ENCODE results near the gene PRSS12. TPM values are rescaled to one million over a fixed set of nuclear protein-coding genes. Genes with fewer than 3 reads are reported as not detected.

Gene PRSS12
- polyA plus RNA-seq, 2 donors = 1.3 to 4.1 TPM

GRCh38 chr4:118284169-118284568 is 68.6 kb downstream of the PRSS12 start:
- H3K4me1 ChIP-seq (ENCODE audit: control insufficient read depth in 2 of 2, insufficient read depth in 2 of 2, low read length in 1 of 2) = no peaks in the 10 kb centered on the region
- H3K36me3 ChIP-seq (ENCODE audit: control insufficient read depth in 2 of 2, insufficient read depth in 2 of 2, low read length in 1 of 2) = no peaks in the 10 kb centered on the region
- H3K4me3 ChIP-seq (ENCODE audit: low read depth in 1 of 2, low read length in 2 of 2) = no peak overlapping the region
- WGBS, 2 donors = 78 to 81% methylated on average over 3 of the region's 3 CpGs
- no peaks in the 10 kb centered on the region for H3K9me3 ChIP-seq (ENCODE audit: control insufficient read depth in 2 of 2, insufficient read depth in 1 of 2, low read depth in 1 of 2, low read length in 1 of 2)
- H3K27me3 ChIP-seq (ENCODE audit: control insufficient read depth in 1 of 2, insufficient read depth in 2 of 2, low read length in 2 of 2) = no peaks in the 10 kb centered on the region
- H3K27ac ChIP-seq (ENCODE audit: low read depth in 2 of 2, low read length in 1 of 2) = no peak overlapping the region

GRCh38 chr4:118282692-118283091 is 70.1 kb downstream of the PRSS12 start:
- Histone ChIP-seq H3K9me3 (ENCODE audit: control insufficient read depth in 2 of 2, insufficient read depth in 1 of 2, low read depth in 1 of 2, low read length in 1 of 2) (no peaks in the 10 kb centered on the region), H3K4me3 (ENCODE audit: low read depth in 1 of 2, low read length in 2 of 2) (no peak overlapping the region), H3K36me3 (ENCODE audit: control insufficient read depth in 2 of 2, insufficient read depth in 2 of 2, low read length in 1 of 2) (no peaks in the 10 kb centered on the region), H3K4me1 (ENCODE audit: control insufficient read depth in 2 of 2, insufficient read depth in 2 of 2, low read length in 1 of 2) (no peaks in the 10 kb centered on the region), H3K27ac (ENCODE audit: low read depth in 2 of 2, low read length in 1 of 2) (no peak overlapping the region), H3K27me3 (ENCODE audit: control insufficient read depth in 1 of 2, insufficient read depth in 2 of 2, low read length in 2 of 2) (no peaks in the 10 kb centered on the region)
- WGBS, 2 donors = 35 to 37% methylated on average over 4 of the region's 4 CpGs

GRCh38 chr4:118281611-118282442 is 71.0 kb downstream of the PRSS12 start:
- Histone ChIP-seq H3K27ac (ENCODE audit: low read depth in 2 of 2, low read length in 1 of 2) (peak overlapping the region; percentile 7 to 38), H3K36me3 (ENCODE audit: control insufficient read depth in 2 of 2, insufficient read depth in 2 of 2, low read length in 1 of 2) (no peaks in the 10 kb centered on the region), H3K9me3 (ENCODE audit: control insufficient read depth in 2 of 2, insufficient read depth in 1 of 2, low read depth in 1 of 2, low read length in 1 of 2) (no peaks in the 10 kb centered on the region), H3K4me1 (ENCODE audit: control insufficient read depth in 2 of 2, insufficient read depth in 2 of 2, low read length in 1 of 2) (no peaks in the 10 kb centered on the region), H3K4me3 (ENCODE audit: low read depth in 1 of 2, low read length in 2 of 2) (no peak overlapping the region), H3K27me3 (ENCODE audit: control insufficient read depth in 1 of 2, insufficient read depth in 2 of 2, low read length in 2 of 2) (no peaks in the 10 kb centered on the region)
- WGBS, 2 donors = 32% methylated on average over 9 of the region's 9 CpGs

GRCh38 chr4:118280501-118281218 is 72.1 kb downstream of the PRSS12 start:
- Histone ChIP-seq H3K27ac (ENCODE audit: low read depth in 2 of 2, low read length in 1 of 2) (no peak overlapping the region), H3K4me3 (ENCODE audit: low read depth in 1 of 2, low read length in 2 of 2) (peak overlapping the region in 1 of 2 donors; percentile 96), H3K9me3 (ENCODE audit: control insufficient read depth in 2 of 2, insufficient read depth in 1 of 2, low read depth in 1 of 2, low read length in 1 of 2) (no peaks in the 10 kb centered on the region), H3K36me3 (ENCODE audit: control insufficient read depth in 2 of 2, insufficient read depth in 2 of 2, low read length in 1 of 2) (no peaks in the 10 kb centered on the region), H3K4me1 (ENCODE audit: control insufficient read depth in 2 of 2, insufficient read depth in 2 of 2, low read length in 1 of 2) (no peaks in the 10 kb centered on the region), H3K27me3 (ENCODE audit: control insufficient read depth in 1 of 2, insufficient read depth in 2 of 2, low read length in 2 of 2) (no peaks in the 10 kb centered on the region)
- 3 to 5% methylated on average over 2 of the region's 2 CpGs for WGBS, 2 donors

- peak overlapping the region in 1 of 2 donors; percentile 96 for H3K4me3 ChIP-seq (ENCODE audit: low read depth in 1 of 2, low read length in 2 of 2)
- H3K27me3 ChIP-seq (ENCODE audit: control insufficient read depth in 1 of 2, insufficient read depth in 2 of 2, low read length in 2 of 2) = no peaks in the 10 kb centered on the region
- H3K27ac ChIP-seq (ENCODE audit: low read depth in 2 of 2, low read length in 1 of 2) = no peak overlapping the region
- WGBS, 2 donors = 13 to 25% methylated on average over 2 of the region's 2 CpGs
- H3K9me3 ChIP-seq (ENCODE audit: control insufficient read depth in 2 of 2, insufficient read depth in 1 of 2, low read depth in 1 of 2, low read length in 1 of 2) = no peaks in the 10 kb centered on the region
- H3K36me3 ChIP-seq (ENCODE audit: control insufficient read depth in 2 of 2, insufficient read depth in 2 of 2, low read length in 1 of 2) = no peaks in the 10 kb centered on the region
- no peaks in the 10 kb centered on the region for H3K4me1 ChIP-seq (ENCODE audit: control insufficient read depth in 2 of 2, insufficient read depth in 2 of 2, low read length in 1 of 2)
Observed at GRCh38 chr4:118279920-118280432, 72.8 kb downstream of the PRSS12 start.

GRCh38 chr4:118279328-118279727 is 73.5 kb downstream of the PRSS12 start:
- H3K27ac ChIP-seq (ENCODE audit: low read depth in 2 of 2, low read length in 1 of 2) = peak overlapping the region; percentile 94 to 99

GRCh38 chr4:118278473-118279274 is 74.1 kb downstream of the PRSS12 start:
- peak overlapping the region; percentile 94 to 99 for H3K27ac ChIP-seq (ENCODE audit: low read depth in 2 of 2, low read length in 1 of 2)
- WGBS, 2 donors = 0 to 1% methylated on average over 56 of the region's 56 CpGs
- no peaks in the 10 kb centered on the region for H3K9me3 ChIP-seq (ENCODE audit: control insufficient read depth in 2 of 2, insufficient read depth in 1 of 2, low read depth in 1 of 2, low read length in 1 of 2)
- no peaks in the 10 kb centered on the region for H3K36me3 ChIP-seq (ENCODE audit: control insufficient read depth in 2 of 2, insufficient read depth in 2 of 2, low read length in 1 of 2)
- H3K27me3 ChIP-seq (ENCODE audit: control insufficient read depth in 1 of 2, insufficient read depth in 2 of 2, low read length in 2 of 2) = no peaks in the 10 kb centered on the region
- H3K4me1 ChIP-seq (ENCODE audit: control insufficient read depth in 2 of 2, insufficient read depth in 2 of 2, low read length in 1 of 2) = no peaks in the 10 kb centered on the region
- peak overlapping the region; percentile 86 to 96 for H3K4me3 ChIP-seq (ENCODE audit: low read depth in 1 of 2, low read length in 2 of 2)

More at GRCh38 chr4:118279328-118279727, 73.5 kb downstream of the PRSS12 start:
- H3K4me1 ChIP-seq (ENCODE audit: control insufficient read depth in 2 of 2, insufficient read depth in 2 of 2, low read length in 1 of 2) = no peaks in the 10 kb centered on the region
- 3 to 6% methylated on average over 13 of the region's 13 CpGs for WGBS, 2 donors
- H3K27me3 ChIP-seq (ENCODE audit: control insufficient read depth in 1 of 2, insufficient read depth in 2 of 2, low read length in 2 of 2) = no peaks in the 10 kb centered on the region
- peak overlapping the region; percentile 86 to 96 for H3K4me3 ChIP-seq (ENCODE audit: low read depth in 1 of 2, low read length in 2 of 2)
- H3K36me3 ChIP-seq (ENCODE audit: control insufficient read depth in 2 of 2, insufficient read depth in 2 of 2, low read length in 1 of 2) = no peaks in the 10 kb centered on the region
- H3K9me3 ChIP-seq (ENCODE audit: control insufficient read depth in 2 of 2, insufficient read depth in 1 of 2, low read depth in 1 of 2, low read length in 1 of 2) = no peaks in the 10 kb centered on the region

GRCh38 chr4:118277243-118277642 is 75.6 kb downstream of the PRSS12 start:
- Histone ChIP-seq H3K27me3 (ENCODE audit: control insufficient read depth in 1 of 2, insufficient read depth in 2 of 2, low read length in 2 of 2) (no peaks in the 10 kb centered on the region), H3K9me3 (ENCODE audit: control insufficient read depth in 2 of 2, insufficient read depth in 1 of 2, low read depth in 1 of 2, low read length in 1 of 2) (no peaks in the 10 kb centered on the region), H3K4me3 (ENCODE audit: low read depth in 1 of 2, low read length in 2 of 2) (no peak overlapping the region), H3K36me3 (ENCODE audit: control insufficient read depth in 2 of 2, insufficient read depth in 2 of 2, low read length in 1 of 2) (no peaks in the 10 kb centered on the region), H3K4me1 (ENCODE audit: control insufficient read depth in 2 of 2, insufficient read depth in 2 of 2, low read length in 1 of 2) (no peaks in the 10 kb centered on the region), H3K27ac (ENCODE audit: low read depth in 2 of 2, low read length in 1 of 2) (no peak overlapping the region)
- WGBS, 2 donors = 77% methylated on average over 4 of the region's 4 CpGs

- H3K4me1 ChIP-seq (ENCODE audit: control insufficient read depth in 2 of 2, insufficient read depth in 2 of 2, low read length in 1 of 2) = no peaks in the 10 kb centered on the region
- H3K36me3 ChIP-seq (ENCODE audit: control insufficient read depth in 2 of 2, insufficient read depth in 2 of 2, low read length in 1 of 2) = no peaks in the 10 kb centered on the region
- H3K27me3 ChIP-seq (ENCODE audit: control insufficient read depth in 1 of 2, insufficient read depth in 2 of 2, low read length in 2 of 2) = no peaks in the 10 kb centered on the region
- no peaks in the 10 kb centered on the region for H3K9me3 ChIP-seq (ENCODE audit: control insufficient read depth in 2 of 2, insufficient read depth in 1 of 2, low read depth in 1 of 2, low read length in 1 of 2)
- H3K4me3 ChIP-seq (ENCODE audit: low read depth in 1 of 2, low read length in 2 of 2) = no peak overlapping the region
- whole genome bisulfite sequencing, 2 donors = 47 to 84% methylated on average over 2 of the region's 2 CpGs
- no peak overlapping the region for H3K27ac ChIP-seq (ENCODE audit: low read depth in 2 of 2, low read length in 1 of 2)
Observed at GRCh38 chr4:118276580-118276979, 76.2 kb downstream of the PRSS12 start.

All from esophagus (tissue), 2 donors.